Left ventricle myocardium inferior (tissue), 1 donor: Measurements from ENCODE around the gene CKAP4. TPM values are rescaled to one million over a fixed set of nuclear protein-coding genes. Genes with fewer than 3 reads are reported as not detected.

Source experiments
- DNase-seq: peaks from one replicate; pipeline ENCODE4 v3.0.0-alpha.2; 2020
- H3K27ac ChIP-seq: fragments of 200-600 bp; replicated peaks from 2 replicates; pipeline ENCODE4 v1.8.0; 2021
- H3K27me3 ChIP-seq: fragments of 200-600 bp; 2 replicates; pipeline ENCODE4 v1.8.0; 2021; ENCODE audit warnings: low read depth
- H3K36me3 ChIP-seq: fragments of 200-600 bp; 2 replicates; pipeline ENCODE4 v1.8.0; 2021
- H3K4me1 ChIP-seq: fragments of 200-600 bp; 2 replicates; pipeline ENCODE4 v1.8.0; 2021
- H3K4me3 ChIP-seq: fragments of 200-600 bp; 2 replicates; pipeline ENCODE4 v1.8.0; 2021; ENCODE audit warnings: mild to moderate bottlenecking, moderate library complexity
- H3K9me3 ChIP-seq: fragments of 200-600 bp; replicated peaks from 2 replicates; pipeline ENCODE4 v1.8.0; 2021
- intact Hi-C: fragments of 100-400 bp; cut with micrococcal nuclease; formaldehyde crosslinking; loops from one replicate; pipeline ENCODE4 v1.11.0; 2022
- total RNA-seq: library from RNA; stranded (reverse); fragmentation: NEBNext Ultra II Directional; extraction: Animal tissue kit (Norgen Biotek cat#: 25700); gene quantifications from one replicate; pipeline ENCODE4 v1.2.1, GENCODE V29; 2021
- TF ChIP-seq, protein P1 (sequence below): fragments of 200-600 bp; IDR thresholded peaks from 2 replicates; pipeline ENCODE4 v1.8.0; 2021; ENCODE audit warnings: antibody characterized with exemption, mild to moderate bottlenecking, borderline replicate concordance
- donor health status: DM: no; HTN: yes; CAD: no; lungs with severe emphysema.

Gene CKAP4
- total RNA-seq, 1 donor from 2014 or later: 51.8 TPM

DNA sequence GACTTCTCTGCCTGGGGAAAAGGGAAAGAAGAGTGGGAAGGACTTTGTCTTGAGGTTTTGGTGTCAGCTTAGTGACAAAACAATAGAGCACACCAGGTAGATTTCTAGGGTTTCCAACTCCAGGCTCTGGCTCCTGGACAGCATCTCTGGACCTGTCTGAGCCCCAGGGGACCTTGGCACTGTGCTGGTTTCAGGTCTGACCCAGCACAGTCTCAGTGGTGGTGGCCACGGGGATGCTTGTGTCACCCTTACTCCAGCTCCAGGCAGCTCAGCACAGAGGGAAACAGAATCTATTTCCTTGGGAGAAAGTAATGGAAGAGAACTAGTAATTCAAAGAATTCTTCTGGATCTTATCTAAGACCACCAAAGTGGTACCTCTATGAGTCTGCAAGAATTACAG lies 11.1 kb upstream of the CKAP4 start:
- Histone ChIP-seq H3K4me3 (no peak overlapping the region), H3K27me3 (no peaks in the 10 kb centered on the region), H3K27ac (no peak overlapping the region), H3K36me3 (no peaks in the 10 kb centered on the region), H3K4me1 (no peaks in the 10 kb centered on the region), H3K9me3 (no peaks in the 10 kb centered on the region)
- no peak for DNase-seq
- TF ChIP-seq, protein P1, sequence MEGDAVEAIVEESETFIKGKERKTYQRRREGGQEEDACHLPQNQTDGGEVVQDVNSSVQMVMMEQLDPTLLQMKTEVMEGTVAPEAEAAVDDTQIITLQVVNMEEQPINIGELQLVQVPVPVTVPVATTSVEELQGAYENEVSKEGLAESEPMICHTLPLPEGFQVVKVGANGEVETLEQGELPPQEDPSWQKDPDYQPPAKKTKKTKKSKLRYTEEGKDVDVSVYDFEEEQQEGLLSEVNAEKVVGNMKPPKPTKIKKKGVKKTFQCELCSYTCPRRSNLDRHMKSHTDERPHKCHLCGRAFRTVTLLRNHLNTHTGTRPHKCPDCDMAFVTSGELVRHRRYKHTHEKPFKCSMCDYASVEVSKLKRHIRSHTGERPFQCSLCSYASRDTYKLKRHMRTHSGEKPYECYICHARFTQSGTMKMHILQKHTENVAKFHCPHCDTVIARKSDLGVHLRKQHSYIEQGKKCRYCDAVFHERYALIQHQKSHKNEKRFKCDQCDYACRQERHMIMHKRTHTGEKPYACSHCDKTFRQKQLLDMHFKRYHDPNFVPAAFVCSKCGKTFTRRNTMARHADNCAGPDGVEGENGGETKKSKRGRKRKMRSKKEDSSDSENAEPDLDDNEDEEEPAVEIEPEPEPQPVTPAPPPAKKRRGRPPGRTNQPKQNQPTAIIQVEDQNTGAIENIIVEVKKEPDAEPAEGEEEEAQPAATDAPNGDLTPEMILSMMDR: no peak
- intact Hi-C loops: no loop called here

GRCh38 chr12:106258226-106258625 lies 10.4 kb upstream of the CKAP4 start:
- H3K27me3 ChIP-seq: no peaks in the 10 kb centered on the region
- H3K9me3 ChIP-seq: no peaks in the 10 kb centered on the region
- no peak overlapping the region for H3K27ac ChIP-seq
- H3K4me3 ChIP-seq: no peak overlapping the region
- DNase-seq: no peak
- H3K4me1 ChIP-seq: no peaks in the 10 kb centered on the region
- intact Hi-C loops: no loop called here
- no peaks in the 10 kb centered on the region for H3K36me3 ChIP-seq
- TF ChIP-seq, protein P1: no peak

GRCh38 chr12:106256524-106256923 lies 8.7 kb upstream of the CKAP4 start:
- intact Hi-C loops: no loop called here
- Histone ChIP-seq H3K36me3 (no peaks in the 10 kb centered on the region), H3K4me1 (no peaks in the 10 kb centered on the region), H3K9me3 (no peaks in the 10 kb centered on the region), H3K4me3 (no peak overlapping the region), H3K27ac (no peak overlapping the region), H3K27me3 (no peaks in the 10 kb centered on the region)
- TF ChIP-seq, protein P1: no peak
- DNase-seq: no peak

DNA sequence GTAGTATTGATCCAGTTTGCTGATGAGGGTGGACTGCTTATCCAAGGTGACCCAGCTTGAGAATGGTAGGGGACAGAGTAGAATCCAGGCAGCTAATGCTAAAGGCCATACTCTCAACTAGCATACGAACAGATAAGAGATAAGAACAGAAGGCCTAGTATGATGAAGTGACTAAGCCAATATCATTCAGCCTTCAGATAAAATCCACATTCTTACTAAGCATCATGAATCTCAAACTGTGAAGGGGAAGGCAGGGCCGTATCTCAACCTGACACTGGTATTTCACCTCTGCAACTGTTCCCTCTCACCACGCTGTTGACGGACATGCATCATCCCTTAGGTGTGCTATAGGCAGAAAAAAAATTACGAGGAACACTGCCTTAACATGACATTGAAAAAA lies 8.1 kb upstream of the CKAP4 start:
- Histone ChIP-seq H3K4me3 (no peak overlapping the region), H3K27ac (no peak overlapping the region), H3K9me3 (no peaks in the 10 kb centered on the region), H3K27me3 (no peaks in the 10 kb centered on the region), H3K36me3 (no peaks in the 10 kb centered on the region), H3K4me1 (no peaks in the 10 kb centered on the region)
- no peak for DNase-seq
- intact Hi-C loops: no loop called here
- TF ChIP-seq, protein P1: no peak

DNA sequence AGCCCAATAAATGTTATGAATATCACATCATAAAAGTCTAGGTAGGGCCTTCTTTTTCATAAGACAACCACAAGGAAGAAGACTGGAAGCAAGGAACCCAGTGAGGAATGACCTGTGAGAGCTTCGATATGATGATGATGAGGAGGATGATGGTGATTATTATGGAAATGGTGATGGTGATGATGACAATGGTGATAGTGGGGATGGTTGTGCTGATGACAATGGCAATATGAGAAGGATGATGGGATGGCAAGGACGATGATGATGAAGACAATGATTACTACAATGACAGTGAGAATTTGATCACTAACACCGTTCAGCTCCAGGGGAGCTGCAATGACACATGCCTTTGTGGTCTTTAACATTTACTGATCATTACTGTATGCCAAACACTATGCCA lies 7.7 kb upstream of the CKAP4 start:
- no peaks in the 10 kb centered on the region for H3K9me3 ChIP-seq
- intact Hi-C loops: no loop called here
- H3K4me1 ChIP-seq: no peaks in the 10 kb centered on the region
- DNase-seq: no peak
- no peak overlapping the region for H3K4me3 ChIP-seq
- no peaks in the 10 kb centered on the region for H3K27me3 ChIP-seq
- H3K27ac ChIP-seq: no peak overlapping the region
- TF ChIP-seq, protein P1: no peak
- H3K36me3 ChIP-seq: no peaks in the 10 kb centered on the region

DNA sequence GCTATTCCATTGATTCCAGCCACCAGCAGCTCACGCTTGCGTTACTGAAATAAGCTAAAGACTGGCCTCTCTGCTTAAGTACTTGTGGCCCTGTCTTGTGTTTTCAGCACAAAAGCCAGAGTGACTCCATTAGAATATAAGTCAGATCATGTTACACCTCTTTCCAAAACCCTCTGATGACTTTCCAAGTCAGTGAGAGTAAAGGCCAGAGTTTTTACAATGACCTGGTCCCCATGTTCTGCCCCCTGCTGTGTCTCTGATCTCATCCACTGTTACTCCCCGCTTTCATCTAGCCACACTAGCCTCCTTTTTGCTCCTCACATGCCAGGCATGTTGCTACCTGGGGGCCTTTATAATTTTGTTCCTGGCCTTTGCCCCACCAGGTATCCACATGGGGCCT lies 6.9 kb upstream of the CKAP4 start:
- TF ChIP-seq, protein P1: no peak
- DNase-seq: no peak
- no peaks in the 10 kb centered on the region for H3K36me3 ChIP-seq
- H3K4me3 ChIP-seq: no peak overlapping the region
- H3K9me3 ChIP-seq: no peaks in the 10 kb centered on the region
- H3K27ac ChIP-seq: no peak overlapping the region
- H3K27me3 ChIP-seq: no peaks in the 10 kb centered on the region
- peaks cover 1% of the 10 kb centered on the region for H3K4me1 ChIP-seq
- intact Hi-C loops: no loop called here
